Upper lobe of left lung (tissue), 4 donors: ENCODE data around the gene HSPB6.

Experiments used
- CTCF ChIP-seq, 6 experiments: fragments of 450-650 bp in 4 of 6; fragments of 200-600 bp in 2 of 6; sonication (generic) in 2 of 6; IDR thresholded peaks; one replicate each; pipeline ENCODE4 v1.5.1; 2016 to 2019; ENCODE audit warnings: antibody characterized with exemption in 6 of 6
- POLR2A ChIP-seq, 4 donors: fragments of 450-650 bp; IDR thresholded peaks; one replicate each; pipeline ENCODE4 v1.5.1; 2016 to 2017; ENCODE audit warnings: antibody characterized with exemption in 4 of 4, mild to moderate bottlenecking in 2 of 4

- TF ChIP-seq POLR2A (IDR thresholded peaks at IDR 0.05), result no peak
- no peak for TF ChIP-seq CTCF (IDR thresholded peaks at IDR 0.05)
Observed at GRCh38 chr19:35721374-35721773, 35.5 kb downstream of the HSPB6 start.
